Hematopoietic multipotent progenitor cell treated with erythropoietin and hydrocortisone succinate and interleukin-3 and kit ligand, for 17 days (in vitro differentiated cells): ENCODE results near the gene FKBP11.

Source experiments
- DNase-seq: peaks from one replicate; pipeline ENCODE4 v3.0.0-alpha.2; 2015; ENCODE audit warnings: low spot score

Gene FKBP11

GRCh38 chr12:48925304-48926011, at the start of gene FKBP11:
TSS of gene FKBP11 (minus strand) at chr12:48925492. CDS start at chr12:48925428, 64 bp downstream.
- DNase-seq = no peak

- no peak for DNase-seq
Measured at GRCh38 chr12:48973941-48974673, 48.8 kb upstream of the FKBP11 start.

GRCh38 chr12:48973531-48973930, 48.2 kb upstream of the FKBP11 start:
- no peak for DNase-seq

- DNase-seq = no peak
Measured at GRCh38 chr12:48972952-48973483, 47.7 kb upstream of the FKBP11 start.

GRCh38 chr12:48972213-48972951, 47.1 kb upstream of the FKBP11 start:
- DNase-seq = no peak

GRCh38 chr12:48970702-48971334, 45.5 kb upstream of the FKBP11 start:
- DNase-seq = no peak

GRCh38 chr12:48969833-48970701, 44.8 kb upstream of the FKBP11 start:
- DNase-seq = no peak

- DNase-seq = no peak
Measured at GRCh38 chr12:48969160-48969771, 44.0 kb upstream of the FKBP11 start.

- no peak for DNase-seq
Measured at GRCh38 chr12:48968467-48968866, 43.2 kb upstream of the FKBP11 start.

GRCh38 chr12:48967991-48968390, 42.7 kb upstream of the FKBP11 start:
- no peak for DNase-seq

- DNase-seq = no peak
Measured at GRCh38 chr12:48966177-48966895, 41.0 kb upstream of the FKBP11 start.

- no peak for DNase-seq
Measured at GRCh38 chr12:48965298-48965838, 40.1 kb upstream of the FKBP11 start.

- DNase-seq = no peak
Measured at GRCh38 chr12:48961801-48962200, 36.5 kb upstream of the FKBP11 start.

GRCh38 chr12:48961331-48961730, 36.0 kb upstream of the FKBP11 start:
- no peak for DNase-seq

GRCh38 chr12:48960834-48961233, 35.5 kb upstream of the FKBP11 start:
- DNase-seq = no peak

- no peak for DNase-seq
Measured at GRCh38 chr12:48958049-48958388, 32.7 kb upstream of the FKBP11 start.

- DNase-seq = peak; percentile 22
Measured at GRCh38 chr12:48957141-48958048, 32.1 kb upstream of the FKBP11 start, which contains the start of gene ARF3. TSS of gene ARF3 (minus strand) at chr12:48957487. CDS start at chr12:48941095, 16,392 bp downstream.

GRCh38 chr12:48956279-48957140, 31.2 kb upstream of the FKBP11 start:
- DNase-seq = no peak
